ENCODE results near the gene JAK3.
"Not testable (repeated sequence)": the region's sequence is repeated elsewhere in the genome, so short reads cannot be mapped to it uniquely, and the experiment has no call there.

Gene JAK3

DNA sequence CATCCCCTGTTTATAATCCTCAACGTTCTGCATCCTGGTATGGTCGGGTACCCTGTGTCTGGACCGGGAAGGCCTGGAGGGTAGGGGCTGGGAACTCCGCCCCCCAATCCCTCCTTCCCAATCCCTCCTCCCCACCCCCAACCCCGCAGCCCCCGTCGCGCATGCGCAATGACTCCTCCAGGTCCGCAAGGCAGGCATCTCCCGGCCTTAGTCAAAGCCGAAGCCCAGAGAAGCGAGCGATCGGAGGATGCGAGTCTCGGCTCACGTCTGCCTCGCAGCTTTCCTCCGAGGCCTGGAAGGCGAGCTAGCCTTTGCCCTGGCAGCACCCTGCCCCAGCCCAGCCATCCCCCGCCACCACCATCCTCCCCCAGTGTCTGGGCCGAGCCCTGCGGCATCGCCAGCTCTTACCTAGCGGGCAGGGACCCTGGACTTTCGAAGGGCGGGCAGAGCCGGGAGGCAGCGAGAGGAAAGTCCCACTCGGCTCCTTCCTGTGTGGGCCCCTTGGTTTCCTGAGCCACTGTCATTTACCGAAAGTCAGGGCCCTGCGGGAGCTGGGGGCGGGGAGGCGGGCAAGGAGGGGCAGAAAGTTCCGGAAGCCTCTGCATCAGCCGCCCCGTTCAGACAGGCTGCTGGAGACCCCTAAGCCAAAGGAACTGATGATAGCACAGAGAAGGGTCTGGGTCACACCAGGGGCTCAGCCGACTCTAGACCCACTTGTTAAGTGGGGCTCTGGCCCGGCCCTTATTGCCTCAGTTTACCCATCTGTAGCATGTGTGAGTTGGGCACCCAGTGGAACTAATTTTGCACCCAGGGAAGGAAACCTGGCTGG, at the start of gene JAK3:
JAK3 (minus strand) TSS at position 445 of the 829 bp plus-strand sequence. CDS start 3,565 bp downstream, outside the sequence.
- peak; percentile 92 for DNase-seq

DNA sequence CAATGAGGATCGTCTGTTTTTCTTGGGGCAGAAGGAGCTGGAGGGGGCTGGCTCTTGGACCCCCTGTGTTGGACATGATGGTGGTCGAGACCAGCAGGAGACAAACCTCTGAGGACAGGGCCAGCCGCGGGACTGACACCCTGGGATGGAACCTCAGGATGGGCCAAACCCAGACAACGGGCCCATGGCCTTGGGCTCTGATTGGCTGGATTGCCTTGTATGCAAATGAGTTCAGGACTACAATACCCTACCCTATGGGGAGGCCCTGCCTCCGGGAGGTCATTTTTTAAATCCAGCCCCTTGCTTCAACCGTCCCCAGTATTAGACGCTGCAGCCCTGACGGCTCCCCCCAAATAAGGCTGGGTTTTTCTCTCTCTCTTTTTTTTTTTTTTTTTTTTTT, 46.0 kb upstream of the JAK3 start:
- no peak for DNase-seq

DNA sequence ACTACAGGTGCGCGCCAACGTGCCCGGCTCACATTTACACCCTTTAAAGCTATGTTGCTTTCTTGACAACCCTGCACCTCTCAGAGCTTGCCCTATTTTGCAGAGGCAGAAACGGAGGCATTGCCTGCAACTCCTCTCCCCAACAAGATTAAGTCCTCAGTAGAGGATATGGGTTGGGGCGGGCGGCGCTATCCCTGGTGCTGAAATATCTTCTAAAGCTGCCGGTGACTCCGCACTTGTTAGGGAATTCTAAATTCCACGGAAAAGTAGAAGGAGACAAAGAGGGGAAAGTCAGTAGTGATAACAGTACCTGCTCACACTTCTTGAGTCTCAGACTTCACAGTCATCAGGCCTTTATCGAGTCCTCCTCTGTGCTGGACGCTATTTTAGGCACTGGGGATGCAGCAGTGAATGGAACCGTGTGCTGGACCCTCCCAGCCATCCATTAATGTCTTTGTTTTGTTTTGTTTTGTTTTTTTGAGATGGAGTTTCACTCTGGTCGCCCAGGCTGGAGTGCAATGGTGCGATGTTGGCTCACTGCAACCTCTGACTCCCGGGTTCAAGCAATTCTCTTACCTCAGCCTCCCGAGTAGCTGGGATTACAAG, 41.9 kb upstream of the JAK3 start:
- DNase-seq: no peak

DNA sequence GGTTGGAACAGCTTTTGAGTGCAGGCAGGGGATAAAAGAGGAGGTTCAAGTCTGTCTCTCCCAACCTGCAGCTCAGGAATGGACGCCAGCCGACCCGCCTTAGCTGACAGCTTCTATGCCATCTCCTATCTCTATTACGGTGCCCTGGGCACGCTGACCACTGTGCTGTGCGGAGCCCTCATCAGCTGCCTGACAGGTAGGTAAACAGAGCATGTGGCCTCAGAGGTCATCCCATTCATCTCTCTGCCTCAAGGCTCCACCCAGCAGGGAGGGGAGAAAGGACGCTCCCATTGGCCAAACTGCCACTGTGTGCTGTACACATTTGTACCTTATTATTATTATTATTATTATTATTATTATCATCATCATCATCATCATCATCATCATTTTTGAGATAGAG, 40.5 kb upstream of the JAK3 start:
- DNase-seq: no peak

DNA sequence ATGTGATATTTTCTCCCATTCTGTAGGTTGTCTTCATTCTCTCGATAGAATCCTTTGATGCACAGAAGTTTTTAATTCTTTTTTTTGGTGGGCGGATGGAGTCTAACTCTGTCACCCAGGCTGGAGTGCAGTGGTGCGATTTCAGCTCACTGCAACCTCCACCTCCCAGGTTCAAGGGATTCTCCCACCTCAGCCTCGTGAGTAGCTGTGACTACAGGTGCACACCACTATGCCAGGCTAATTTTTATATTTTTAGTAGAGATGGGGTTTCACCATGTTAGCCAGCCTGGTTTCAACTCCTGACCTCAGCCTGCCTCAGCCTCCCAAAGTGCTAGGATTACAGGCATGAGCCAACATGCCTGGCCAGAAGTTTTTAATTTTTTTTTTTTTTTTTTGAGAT, 39.4 kb upstream of the JAK3 start:
- not testable (repeated sequence) for DNase-seq

DNA sequence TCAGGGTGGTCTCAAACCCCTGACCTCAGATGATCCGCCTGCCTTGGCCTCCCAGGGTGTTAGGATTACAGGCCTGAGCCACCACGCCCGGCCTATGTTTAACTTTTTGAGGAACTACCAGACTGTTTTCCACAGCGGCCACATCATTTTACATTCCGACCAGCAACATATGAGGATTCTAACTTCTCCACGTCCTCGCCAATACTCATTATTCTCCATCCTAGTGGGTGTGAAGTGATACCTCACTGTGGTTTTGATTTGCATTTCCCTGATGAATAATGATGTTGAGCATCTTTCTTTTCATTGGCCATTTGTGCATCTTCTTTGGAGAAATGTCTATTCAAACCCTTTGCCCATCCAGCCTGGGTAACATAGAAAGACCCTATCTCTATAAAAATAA, 38.7 kb upstream of the JAK3 start:
- DNase-seq: no peak

DNA sequence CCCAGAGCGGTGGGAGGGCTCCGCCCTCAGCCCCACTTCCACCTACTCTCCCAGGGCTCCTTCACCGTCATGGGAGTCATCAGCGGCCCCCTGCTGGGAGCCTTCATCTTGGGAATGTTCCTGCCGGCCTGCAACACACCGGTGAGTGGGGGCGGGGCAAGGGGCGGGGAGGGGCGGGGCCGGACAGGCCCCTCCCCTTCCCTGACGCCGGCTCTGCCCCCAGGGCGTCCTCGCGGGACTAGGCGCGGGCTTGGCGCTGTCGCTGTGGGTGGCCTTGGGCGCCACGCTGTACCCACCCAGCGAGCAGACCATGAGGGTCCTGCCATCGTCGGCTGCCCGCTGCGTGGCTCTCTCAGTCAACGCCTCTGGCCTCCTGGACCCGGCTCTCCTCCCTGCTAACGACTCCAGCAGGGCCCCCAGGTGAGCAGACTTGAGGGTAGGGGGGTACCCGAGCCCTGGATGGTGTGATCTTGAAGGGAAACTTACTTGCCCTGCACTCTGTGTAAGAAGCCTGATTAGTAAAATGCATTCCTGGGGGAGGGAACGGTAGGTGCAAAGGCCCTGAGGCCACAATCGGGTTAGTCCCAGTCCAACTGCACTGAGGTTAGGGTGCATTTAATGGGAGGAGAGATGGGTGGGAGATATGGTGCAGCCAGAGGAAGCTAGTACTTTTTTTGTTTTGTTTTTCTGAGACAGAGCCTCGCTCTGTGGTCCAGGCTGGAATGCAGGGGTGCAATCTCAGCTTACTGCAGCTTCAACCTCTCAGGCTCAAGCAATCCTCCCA, 36.0 kb upstream of the JAK3 start:
- DNase-seq: no peak

DNA sequence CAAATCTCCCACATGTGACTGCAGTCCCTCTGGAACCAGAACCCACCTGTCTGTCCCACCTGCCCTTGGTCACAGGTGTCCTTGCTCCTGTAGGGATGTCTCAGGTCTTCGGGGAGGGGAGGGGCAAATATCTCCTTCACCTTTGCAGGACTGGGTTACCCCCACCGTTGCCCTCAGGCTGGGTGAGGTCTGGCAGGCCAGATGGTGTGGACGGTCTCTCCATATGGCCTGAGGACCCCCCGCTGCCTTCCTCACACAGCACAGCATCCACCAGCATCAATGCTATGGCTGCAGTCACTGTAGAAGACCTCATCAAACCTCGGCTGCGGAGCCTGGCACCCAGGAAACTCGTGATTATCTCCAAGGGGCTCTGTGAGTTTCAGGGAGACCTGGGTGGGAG, 33.9 kb upstream of the JAK3 start:
- DNase-seq: no peak

DNA sequence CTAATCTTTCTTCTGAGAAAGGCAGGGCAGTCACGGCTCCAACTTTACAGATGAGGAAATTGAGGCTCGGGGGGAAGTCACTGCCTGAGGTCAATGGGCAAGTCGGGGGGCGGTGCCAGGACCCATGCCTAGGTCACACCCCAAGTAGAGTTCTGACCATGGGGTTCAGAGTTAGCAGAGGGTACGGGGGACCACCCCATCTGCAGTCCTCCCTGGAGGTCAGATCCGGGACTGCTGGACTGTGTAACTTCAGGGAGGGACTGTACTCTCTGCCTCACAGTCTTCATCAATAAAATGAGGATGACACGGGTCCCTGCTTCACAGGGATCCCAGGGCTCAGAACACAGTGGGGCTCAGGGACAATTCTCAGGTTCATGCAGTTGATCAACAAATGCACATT, 31.7 kb upstream of the JAK3 start:
- DNase-seq: no peak

DNA sequence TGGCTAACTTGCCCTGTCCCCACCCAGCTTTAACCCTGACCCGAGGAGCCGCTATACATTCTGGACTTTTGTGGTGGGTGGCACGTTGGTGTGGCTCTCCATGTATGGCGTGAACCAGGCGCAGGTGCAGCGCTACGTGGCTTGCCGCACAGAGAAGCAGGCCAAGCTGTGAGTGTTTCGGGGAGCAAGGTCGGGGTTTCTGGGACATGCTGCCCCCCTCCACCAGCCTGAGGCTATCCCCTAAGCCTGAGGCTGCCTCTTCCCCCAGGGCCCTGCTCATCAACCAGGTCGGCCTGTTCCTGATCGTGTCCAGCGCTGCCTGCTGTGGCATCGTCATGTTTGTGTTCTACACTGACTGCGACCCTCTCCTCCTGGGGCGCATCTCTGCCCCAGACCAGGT, 29.9 kb upstream of the JAK3 start:
- DNase-seq: no peak

DNA sequence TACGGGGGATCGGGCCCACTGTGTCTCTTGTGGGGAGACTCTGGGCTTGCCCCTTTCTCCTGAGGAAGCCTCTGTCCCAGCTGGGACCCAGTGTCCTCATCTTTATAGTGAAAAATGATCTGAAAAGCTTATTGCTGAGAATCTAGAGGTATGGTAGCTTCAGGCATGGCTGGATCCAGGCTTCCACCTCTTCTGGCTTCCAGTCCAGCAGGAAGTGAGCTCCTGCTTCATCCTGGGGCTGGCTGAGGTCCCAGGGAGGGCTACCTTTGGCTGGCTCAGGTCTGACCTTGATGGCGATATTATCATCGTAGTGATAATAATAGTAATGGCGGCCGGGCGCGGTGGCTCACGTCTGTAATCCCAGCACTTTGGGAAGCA, 27.0 kb upstream of the JAK3 start:
- no peak for DNase-seq

DNA sequence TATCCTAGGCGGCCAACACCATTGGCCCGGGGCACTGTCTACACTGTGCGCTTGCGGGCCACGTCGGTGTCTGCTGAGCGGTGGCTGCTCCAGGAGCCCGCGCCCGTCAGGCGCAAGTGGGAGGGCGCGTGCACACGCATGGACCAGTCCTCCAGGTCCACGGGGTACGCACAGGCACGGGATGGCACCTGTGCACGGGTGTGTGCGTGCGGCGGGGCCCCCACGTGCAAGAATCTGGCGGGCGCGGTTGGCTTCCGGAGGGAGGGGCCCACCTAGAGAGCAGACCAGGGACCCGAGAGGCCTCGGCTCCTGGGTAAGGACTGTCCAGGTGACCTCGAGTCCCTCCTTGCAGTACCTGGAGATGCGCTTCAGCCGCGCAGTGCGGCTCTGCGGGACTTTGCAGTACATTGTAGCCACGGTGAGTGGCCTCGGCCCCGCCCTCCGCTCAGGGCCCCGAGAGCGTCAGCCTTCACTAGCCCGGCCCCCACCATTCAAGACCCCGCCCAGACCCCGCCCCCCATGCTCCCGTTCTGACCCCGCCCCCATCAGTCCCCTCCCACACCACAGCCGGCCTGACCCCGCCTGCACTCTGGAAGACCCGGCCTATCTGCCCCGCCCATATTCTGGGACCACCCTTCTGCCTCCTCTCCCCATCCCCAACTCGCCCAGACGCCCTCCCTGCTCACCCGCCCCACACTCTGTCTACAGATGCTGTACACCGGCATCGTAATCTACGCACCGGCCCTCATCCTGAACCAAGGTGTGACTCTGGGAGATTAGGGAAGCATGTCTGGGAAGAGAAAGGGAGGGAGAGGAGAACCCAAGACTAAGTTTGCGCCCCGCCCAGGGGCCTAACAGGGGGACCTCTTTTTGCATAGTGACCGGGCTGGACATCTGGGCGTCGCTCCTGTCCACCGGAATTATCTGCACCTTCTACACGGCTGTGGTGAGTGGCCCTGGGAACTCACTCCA, 26.3 kb upstream of the JAK3 start:
- DNase-seq: peak; percentile 71

DNA sequence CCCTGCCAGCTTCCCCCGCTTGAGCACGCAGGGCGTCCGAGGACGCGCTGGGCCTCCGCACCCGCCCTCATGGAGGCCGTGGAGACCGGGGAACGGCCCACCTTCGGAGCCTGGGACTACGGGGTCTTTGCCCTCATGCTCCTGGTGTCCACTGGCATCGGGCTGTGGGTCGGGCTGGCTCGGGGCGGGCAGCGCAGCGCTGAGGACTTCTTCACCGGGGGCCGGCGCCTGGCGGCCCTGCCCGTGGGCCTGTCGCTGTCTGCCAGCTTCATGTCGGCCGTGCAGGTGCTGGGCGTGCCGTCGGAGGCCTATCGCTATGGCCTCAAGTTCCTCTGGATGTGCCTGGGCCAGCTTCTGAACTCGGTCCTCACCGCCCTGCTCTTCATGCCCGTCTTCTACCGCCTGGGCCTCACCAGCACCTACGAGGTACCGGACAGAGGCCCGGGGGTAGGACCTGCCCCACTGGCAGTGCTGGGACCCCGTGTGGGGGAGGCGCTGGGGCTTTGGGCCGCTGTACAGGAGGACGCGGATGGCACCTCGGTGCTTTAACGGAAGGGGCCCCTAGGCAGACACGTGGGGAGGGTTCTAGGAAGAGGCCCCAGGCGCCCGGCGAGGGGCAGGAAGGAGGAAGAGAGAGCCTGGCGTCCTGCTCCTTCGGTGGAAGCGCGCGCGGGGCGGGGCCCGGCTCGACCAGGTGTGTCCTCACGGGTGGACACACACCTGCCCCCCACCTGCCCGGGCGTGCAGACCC, 24.6 kb upstream of the JAK3 start:
- DNase-seq: peak; percentile 57

DNA sequence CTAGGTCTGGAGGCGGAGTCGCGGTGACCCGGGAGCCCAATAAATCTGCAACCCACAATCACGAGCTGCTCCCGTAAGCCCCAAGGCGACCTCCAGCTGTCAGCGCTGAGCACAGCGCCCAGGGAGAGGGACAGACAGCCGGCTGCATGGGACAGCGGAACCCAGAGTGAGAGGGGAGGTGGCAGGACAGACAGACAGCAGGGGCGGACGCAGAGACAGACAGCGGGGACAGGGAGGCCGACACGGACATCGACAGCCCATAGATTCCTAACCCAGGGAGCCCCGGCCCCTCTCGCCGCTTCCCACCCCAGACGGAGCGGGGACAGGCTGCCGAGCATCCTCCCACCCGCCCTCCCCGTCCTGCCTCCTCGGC, 24.1 kb upstream of the JAK3 start, which contains the start of gene SLC5A5:
SLC5A5 (plus strand) TSS at position 68 of the 373 bp plus-strand sequence. CDS start 375 bp downstream, outside the sequence.
- peak; percentile 18 for DNase-seq

DNA sequence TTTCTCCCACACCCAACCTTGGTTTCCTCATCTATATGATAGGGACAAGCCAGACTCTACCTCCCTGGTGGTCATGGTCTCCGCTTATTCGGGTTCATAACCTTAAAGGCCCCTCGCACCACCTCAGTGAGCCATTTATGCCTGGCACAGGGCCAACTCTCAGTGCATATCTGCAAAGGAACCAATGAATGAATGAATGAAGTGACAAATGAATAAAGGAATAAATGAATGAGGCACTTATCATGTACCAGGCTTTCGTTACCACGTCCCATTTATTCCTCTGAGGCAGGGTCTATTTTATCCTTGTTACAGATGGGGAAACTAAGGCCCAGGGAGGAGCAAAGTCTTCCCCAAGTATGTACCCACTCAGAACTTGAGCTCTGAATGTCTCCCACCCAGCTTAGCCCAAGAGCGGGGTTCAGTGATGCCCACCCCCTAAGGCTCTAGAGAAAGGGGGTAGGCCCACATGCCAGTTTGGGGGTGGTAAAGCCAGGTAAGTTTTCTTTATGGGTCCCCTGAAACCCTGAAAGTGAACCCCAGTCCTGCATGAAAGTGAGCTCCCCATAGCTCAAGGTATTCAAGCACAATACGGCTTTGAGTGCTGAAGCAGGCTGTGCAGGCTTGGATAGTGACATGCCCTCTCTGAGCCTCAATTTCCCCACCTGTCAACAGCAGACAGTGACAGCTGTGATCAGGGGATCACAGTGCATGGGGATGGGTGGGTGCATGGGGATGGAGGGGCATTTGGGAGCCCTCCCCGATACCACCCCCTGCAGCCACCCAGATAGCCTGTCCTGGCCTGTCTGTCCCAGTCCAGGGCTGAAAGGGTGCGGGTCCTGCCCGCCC, 23.5 kb upstream of the JAK3 start:
- no peak for DNase-seq

DNA sequence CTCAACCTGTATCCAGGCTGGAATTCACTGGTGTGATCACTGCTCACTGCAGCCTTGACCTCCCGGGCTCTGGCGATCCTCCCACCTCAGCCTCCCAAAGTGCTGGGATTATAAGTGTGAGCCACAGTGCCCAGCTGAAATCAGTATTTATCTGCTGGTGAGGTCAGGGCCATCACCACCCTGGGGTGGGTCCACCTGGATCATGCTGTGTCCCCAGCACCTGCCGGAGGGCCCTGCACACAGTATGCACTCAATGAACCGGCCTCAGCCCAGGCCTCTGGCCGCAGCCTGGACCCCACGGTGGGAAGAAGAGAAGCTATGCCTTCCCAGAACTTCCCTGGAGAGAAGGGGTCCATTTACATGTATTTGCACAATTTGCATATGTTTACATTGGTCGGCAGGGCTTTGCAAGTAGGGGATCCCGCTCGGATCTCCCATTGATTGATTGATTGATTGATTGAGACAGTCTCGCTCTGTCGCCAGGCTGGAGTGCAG, 21.4 kb upstream of the JAK3 start:
- DNase-seq: no peak

DNA sequence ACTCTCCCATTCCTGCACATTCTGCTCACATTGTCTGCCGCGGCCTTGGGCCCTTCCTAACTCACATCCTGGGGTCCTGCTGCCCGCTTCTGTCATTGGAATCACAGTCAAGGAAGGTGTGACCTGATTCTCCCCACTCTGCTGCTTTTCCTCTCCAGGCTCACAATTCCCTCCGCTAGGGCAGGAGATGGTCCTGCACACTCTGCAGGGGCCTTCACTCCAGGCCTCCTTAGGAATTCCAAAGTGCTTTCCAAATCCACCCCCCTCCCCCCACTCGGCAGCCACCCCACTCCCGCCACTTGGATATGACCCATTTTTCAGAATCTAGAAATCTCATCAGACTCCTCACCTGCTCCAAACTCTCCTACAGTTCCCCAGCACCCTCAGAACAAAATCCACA, 20.9 kb upstream of the JAK3 start:
- no peak for DNase-seq

DNA sequence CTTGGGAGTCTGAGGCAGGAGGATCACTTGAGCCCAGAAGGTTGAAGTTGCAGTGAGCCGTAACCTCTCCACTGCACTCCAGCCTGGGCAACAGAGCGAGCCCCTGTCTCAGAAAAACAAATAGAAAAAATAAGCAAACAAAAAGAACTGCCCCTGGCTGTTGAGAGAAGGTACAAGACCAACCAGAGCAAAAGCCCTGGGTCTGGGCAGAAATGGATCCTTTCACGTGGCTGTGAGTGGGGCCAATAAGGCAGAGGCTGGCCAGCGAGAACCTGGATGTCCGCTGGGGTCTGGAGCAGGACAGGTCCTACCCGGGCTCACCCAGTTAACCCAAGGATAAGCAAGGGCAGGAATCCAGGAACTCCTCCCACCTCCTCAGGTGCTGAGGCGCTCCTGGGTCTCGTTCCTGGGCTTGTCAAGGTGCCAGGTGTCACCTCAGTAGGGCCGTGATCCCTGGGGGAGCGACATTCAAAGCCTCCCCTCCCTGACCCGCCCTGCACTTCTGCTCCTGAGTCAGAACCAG, 19.2 kb upstream of the JAK3 start:
- no peak for DNase-seq

DNA sequence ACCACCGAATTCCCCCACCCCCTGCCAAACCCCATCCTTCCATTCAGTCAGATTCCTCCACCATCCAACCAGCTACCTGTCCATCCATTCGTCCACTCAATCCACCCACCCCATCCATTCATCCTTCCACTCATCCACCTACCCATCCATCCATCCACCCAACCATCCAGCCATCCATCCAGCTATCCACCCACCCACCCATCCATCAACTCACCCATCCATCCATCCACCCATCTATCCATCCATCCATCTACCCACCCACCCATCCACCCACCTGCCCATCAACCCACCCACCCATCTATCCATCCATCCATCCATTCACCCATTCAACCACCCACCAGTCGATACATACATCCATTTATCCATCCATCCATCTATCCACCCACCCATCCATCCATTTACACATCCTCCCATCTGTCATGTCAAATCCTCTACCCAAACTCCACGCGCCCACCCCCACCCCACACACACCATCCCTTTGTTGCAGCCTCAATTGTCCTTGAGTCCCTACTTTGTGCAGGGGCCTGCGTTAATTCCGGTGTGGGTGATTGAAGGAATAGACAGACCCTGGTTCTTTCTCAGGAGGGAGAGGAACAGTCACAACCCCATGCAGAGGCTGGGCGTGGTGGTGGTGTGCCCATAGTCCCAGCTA, 18.7 kb upstream of the JAK3 start:
- no peak for DNase-seq
